ENCODE data around the gene RIC3. TPM values are rescaled to one million over a fixed set of nuclear protein-coding genes. Genes with fewer than 3 reads are reported as not detected.

The RIC3 gene
- total and polyA plus RNA-seq, 2 experiments from 2014 or later = 3.2 to 3.6 TPM

GRCh38 chr11:8126649-8127289 lies 42.1 kb downstream of the RIC3 start:
- no peaks in the 10 kb centered on the region for H3K36me3 ChIP-seq (replicated peaks; ENCODE audit: insufficient read depth, low read depth)
- H3K27me3 ChIP-seq = no peaks in the 10 kb centered on the region
- no peaks in the 10 kb centered on the region for H3K79me2 ChIP-seq
- H3K4me3 ChIP-seq = no peak overlapping the region
- no peaks in the 10 kb centered on the region for H3K9me2 ChIP-seq (replicated peaks; ENCODE audit: insufficient read depth)
- H4K20me1 ChIP-seq (ENCODE audit: insufficient read depth, poor library complexity, severe bottlenecking) = no peaks in the 10 kb centered on the region
- no peak overlapping the region for H3K4me2 ChIP-seq
- H3K4me1 ChIP-seq (ENCODE audit: insufficient read depth) = no peaks in the 10 kb centered on the region
- no peaks in the 10 kb centered on the region for H3K9me3 ChIP-seq (ENCODE audit: low read depth)
- DNase-seq (ENCODE audit: low spot score) = no peak
- WGBS (ENCODE audit: low lambda C conversion rate, missing lambda C conversion rate) = 60% methylated on average over 8 of the region's 8 CpGs
- no peak overlapping the region for H2AFZ ChIP-seq
- TF ChIP-seq EZH2phosphoT487 (IDR thresholded peaks at IDR 0.05; ENCODE audit: low read depth, severe bottlenecking, unreplicated experiment) = no peak
- TF ChIP-seq CTCF (IDR thresholded peaks at IDR 0.05; ENCODE audit: poor library complexity) = no peak
- no peak for TF ChIP-seq EZH2 (IDR thresholded peaks at IDR 0.05; ENCODE audit: borderline replicate concordance)
- no peak overlapping the region for H3K27ac ChIP-seq

GRCh38 chr11:8122173-8122764 lies 46.6 kb downstream of the RIC3 start:
- TF ChIP-seq CTCF (IDR thresholded peaks at IDR 0.05; ENCODE audit: poor library complexity) (no peak), EZH2phosphoT487 (IDR thresholded peaks at IDR 0.05; ENCODE audit: low read depth, severe bottlenecking, unreplicated experiment) (no peak), EZH2 (IDR thresholded peaks at IDR 0.05; ENCODE audit: borderline replicate concordance) (no peak)
- Histone ChIP-seq H3K9me2 (replicated peaks; ENCODE audit: insufficient read depth) (no peaks in the 10 kb centered on the region), H3K27me3 (no peaks in the 10 kb centered on the region), H3K4me2 (no peak overlapping the region), H3K27ac (no peak overlapping the region), H3K4me3 (no peak overlapping the region), H4K20me1 (ENCODE audit: insufficient read depth, poor library complexity, severe bottlenecking) (no peaks in the 10 kb centered on the region), H3K4me1 (ENCODE audit: insufficient read depth) (no peaks in the 10 kb centered on the region), H3K79me2 (no peaks in the 10 kb centered on the region), H3K36me3 (replicated peaks; ENCODE audit: insufficient read depth, low read depth) (no peaks in the 10 kb centered on the region), H2AFZ (no peak overlapping the region), H3K9me3 (ENCODE audit: low read depth) (no peaks in the 10 kb centered on the region)
- 90% methylated on average over 1 of the region's 1 CpG for WGBS (ENCODE audit: low lambda C conversion rate, missing lambda C conversion rate)
- no peak for DNase-seq (ENCODE audit: low spot score)

- Histone ChIP-seq H3K9me3 (ENCODE audit: low read depth) (no peaks in the 10 kb centered on the region), H3K36me3 (replicated peaks; ENCODE audit: insufficient read depth, low read depth) (no peaks in the 10 kb centered on the region), H3K9me2 (replicated peaks; ENCODE audit: insufficient read depth) (no peaks in the 10 kb centered on the region), H2AFZ (no peak overlapping the region), H3K4me1 (ENCODE audit: insufficient read depth) (peaks cover 5% of the 10 kb centered on the region), H3K27ac (peak overlapping the region; percentile 3), H3K27me3 (no peaks in the 10 kb centered on the region), H3K79me2 (no peaks in the 10 kb centered on the region), H4K20me1 (ENCODE audit: insufficient read depth, poor library complexity, severe bottlenecking) (no peaks in the 10 kb centered on the region), H3K4me2 (no peak overlapping the region), H3K4me3 (no peak overlapping the region)
- 78% methylated on average over 8 of the region's 8 CpGs for WGBS (ENCODE audit: low lambda C conversion rate, missing lambda C conversion rate)
- TF ChIP-seq EZH2 (IDR thresholded peaks at IDR 0.05; ENCODE audit: borderline replicate concordance) (no peak), CTCF (IDR thresholded peaks at IDR 0.05; ENCODE audit: poor library complexity) (no peak), EZH2phosphoT487 (IDR thresholded peaks at IDR 0.05; ENCODE audit: low read depth, severe bottlenecking, unreplicated experiment) (no peak)
- no peak for DNase-seq (ENCODE audit: low spot score)
Observed at GRCh38 chr11:8111636-8112035, 57.2 kb downstream of the RIC3 start.
